Metanephros (tissue), 2 donors: ENCODE results near the gene TMED10. TPM values are rescaled to one million over a fixed set of nuclear protein-coding genes. Genes with fewer than 3 reads are reported as not detected.

Source experiments
- small RNA-seq: library from RNA; depleted of rRNA; stranded (forward); fragments of <200 nt; gene quantifications from one replicate; pipeline ENCODE3, GENCODE V24; 2014; ENCODE audit warnings: low replicate concordance
- total RNA-seq: library from RNA; depleted of rRNA; stranded (reverse); fragments of >200 nt; gene quantifications from one replicate; pipeline ENCODE4 v1.2.3, GENCODE V29; 2014

TMED10 gene
- 297 TPM for total RNA-seq

DNA sequence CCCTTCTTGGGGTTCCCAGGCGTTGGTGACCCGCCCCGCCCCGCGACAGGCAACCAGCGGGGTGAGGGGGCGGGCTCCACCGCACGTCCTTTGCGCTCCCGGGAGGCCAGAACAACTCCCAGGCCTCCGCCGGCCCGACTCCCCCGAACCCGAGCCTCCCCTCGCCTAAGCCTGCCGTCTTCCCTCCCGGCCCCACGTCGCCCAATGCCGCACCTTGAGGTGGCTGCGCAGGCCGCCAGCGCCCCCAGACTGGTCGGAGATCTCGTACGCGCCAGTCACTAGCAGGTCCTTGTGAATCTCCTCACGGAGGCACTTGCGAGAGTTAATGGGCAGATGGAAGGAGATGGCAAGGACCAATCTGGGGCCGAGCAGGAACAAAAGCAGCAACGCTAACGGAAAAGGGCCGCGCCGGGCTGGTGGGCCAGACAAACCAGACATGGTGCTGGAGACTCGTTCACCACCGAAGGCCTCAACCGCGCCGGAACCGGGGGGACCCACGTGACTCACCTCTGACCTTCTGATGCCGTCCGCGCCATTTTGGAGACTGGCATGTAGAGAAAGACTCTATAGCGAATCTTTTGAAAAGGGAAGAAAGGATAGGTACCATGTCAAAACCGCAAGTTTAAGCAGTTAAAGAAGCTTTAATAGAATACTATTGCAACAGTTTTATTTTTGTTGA, at the start of gene TMED10:
Gene TMED10, minus strand, starts transcription at position 471 of the 679 bp plus-strand sequence. Its CDS starts 33 bp downstream, at position 438.

DNA sequence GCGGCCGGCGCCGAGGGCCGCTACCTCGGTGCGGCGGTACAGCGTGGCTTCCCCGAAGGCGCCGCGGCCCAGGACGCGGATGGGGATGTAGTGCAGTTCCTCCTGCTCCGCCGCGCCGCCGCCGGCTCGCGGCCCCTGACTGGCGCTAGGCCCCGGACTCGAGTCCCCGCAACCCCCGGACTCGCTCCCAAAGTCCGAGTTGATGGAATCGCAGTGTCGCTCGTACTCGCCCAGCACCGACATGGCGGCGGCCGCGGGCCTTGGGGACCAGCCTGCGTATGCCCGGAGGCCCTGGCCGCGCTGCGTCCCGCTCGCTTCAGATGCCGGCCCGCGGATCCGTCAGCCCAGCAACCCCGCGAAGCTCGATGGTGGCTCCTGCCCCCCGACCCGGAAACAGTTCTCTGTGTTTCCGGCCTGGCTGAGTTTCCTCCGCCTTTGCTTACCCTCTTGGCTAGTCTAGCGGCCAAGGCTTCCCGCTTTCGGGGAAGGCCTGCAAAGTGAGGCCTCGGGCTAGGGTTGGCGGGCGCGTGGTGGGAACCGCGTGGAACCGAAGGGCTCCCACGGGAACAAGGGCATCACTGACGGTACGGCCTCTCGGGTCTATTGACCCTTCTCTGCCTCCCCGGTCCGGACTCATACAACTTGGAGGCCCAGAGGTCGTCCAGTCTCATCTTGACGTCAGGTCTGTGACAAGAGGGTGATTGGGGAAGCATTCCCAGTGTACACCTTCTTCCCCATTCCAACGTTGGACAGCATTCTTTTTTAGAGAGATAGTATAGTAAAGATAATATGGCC, 49.5 kb downstream of the TMED10 start, which contains the start of gene NEK9:
Gene NEK9, minus strand, starts transcription at position 370 of the 795 bp plus-strand sequence. Its CDS starts 127 bp downstream, at position 243.

Small RNA genes within 50 kb of the gene (small RNA-seq; reads per million reads assigned to genes)
- not detected for gene HIF1AP1
- not detected for gene RNU4ATAC14P

Other genes starting within 250 kb of the TMED10 start
- 9.6 TPM for gene PGF, start 221.0 kb downstream of the TMED10 start, total RNA-seq
- 39.3 TPM for gene EIF2B2, start 173.7 kb downstream of the TMED10 start, total RNA-seq
- gene MLH3, start 125.1 kb downstream of the TMED10 start, total RNA-seq: 42.4 TPM
- 13.8 TPM for gene ACYP1, start 112.6 kb downstream of the TMED10 start, total RNA-seq
- 4.5 TPM for gene ZC2HC1C, start 107.0 kb downstream of the TMED10 start, total RNA-seq
- gene NEK9, start 49.6 kb downstream of the TMED10 start, total RNA-seq: 110 TPM
- 197 TPM for gene FOS, start 102.2 kb upstream of the TMED10 start, total RNA-seq